Measurements from ENCODE around the gene ATP8A1. TPM values are rescaled to one million over a fixed set of nuclear protein-coding genes. Genes with fewer than 3 reads are reported as not detected.

The ATP8A1 gene
- total and polyA plus RNA-seq, 12 donors, result 14.4 to 58.3 (median 27.7) TPM

DNA sequence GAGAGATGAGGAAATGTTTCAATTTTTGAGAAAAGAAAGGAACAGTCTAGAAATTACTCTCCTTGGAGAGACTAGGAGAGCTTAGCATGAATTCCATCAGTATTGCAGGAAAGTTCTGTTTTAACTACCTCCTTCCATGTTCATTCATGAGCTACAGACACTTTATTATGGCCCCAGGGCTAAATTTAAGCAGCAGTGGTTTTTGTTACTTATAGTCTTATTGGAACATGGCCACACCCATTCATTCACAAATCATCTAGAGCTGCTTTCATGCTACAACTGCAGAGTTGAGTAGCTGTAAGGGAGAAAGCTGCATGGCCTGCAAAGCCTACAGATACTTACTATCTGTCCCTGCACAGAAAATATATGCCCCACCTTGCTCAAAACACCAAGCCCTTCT is 178.0 kb downstream of the ATP8A1 start:
- intact Hi-C loops (cut with DNase I), result no loop called here
- no peak for DNase-seq

DNA sequence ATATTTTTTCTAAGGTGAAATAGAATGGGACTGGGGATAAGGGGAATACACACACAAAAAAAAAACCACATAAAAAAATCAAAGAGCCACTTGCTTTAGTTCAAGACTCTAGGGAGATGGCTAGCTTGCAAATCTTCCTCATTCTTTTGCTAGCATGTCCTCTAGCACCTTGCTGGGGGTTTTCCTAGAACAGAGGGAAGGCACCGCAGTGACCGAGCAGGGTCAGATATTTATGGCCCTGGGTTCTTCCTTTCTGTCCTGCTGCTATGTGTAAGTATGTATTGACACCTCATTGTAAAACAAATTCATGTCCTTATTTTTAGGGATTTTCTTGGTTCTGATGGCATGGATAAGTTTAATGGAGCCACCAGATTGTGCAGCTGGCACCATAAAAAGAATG is 178.4 kb downstream of the ATP8A1 start:
- Histone ChIP-seq H3K9me3 (replicated peaks in 1 of 3) (no peaks in the 10 kb centered on the region), H3K27me3 (no peaks in the 10 kb centered on the region), H3K4me1 (replicated peaks in 1 of 2) (no peaks in the 10 kb centered on the region), H3K27ac (no peak overlapping the region), H3K36me3 (replicated peaks in 1 of 2) (no peaks in the 10 kb centered on the region), H3K4me3 (no peak overlapping the region)
- intact Hi-C loops (cut with DNase I), result no loop called here
- 92 to 98% (median 96%) methylated on average over 2 of the region's 2 CpGs for WGBS, 4 donors
- DNase-seq, result no peak
- no peak for TF ChIP-seq POLR2A (IDR thresholded peaks at IDR 0.05)
- TF ChIP-seq, protein P1, sequence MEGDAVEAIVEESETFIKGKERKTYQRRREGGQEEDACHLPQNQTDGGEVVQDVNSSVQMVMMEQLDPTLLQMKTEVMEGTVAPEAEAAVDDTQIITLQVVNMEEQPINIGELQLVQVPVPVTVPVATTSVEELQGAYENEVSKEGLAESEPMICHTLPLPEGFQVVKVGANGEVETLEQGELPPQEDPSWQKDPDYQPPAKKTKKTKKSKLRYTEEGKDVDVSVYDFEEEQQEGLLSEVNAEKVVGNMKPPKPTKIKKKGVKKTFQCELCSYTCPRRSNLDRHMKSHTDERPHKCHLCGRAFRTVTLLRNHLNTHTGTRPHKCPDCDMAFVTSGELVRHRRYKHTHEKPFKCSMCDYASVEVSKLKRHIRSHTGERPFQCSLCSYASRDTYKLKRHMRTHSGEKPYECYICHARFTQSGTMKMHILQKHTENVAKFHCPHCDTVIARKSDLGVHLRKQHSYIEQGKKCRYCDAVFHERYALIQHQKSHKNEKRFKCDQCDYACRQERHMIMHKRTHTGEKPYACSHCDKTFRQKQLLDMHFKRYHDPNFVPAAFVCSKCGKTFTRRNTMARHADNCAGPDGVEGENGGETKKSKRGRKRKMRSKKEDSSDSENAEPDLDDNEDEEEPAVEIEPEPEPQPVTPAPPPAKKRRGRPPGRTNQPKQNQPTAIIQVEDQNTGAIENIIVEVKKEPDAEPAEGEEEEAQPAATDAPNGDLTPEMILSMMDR (IDR thresholded peaks at IDR 0.05), result no peak

More for the DNA sequence above, 178.0 kb downstream of the ATP8A1 start:
- no peaks in the 10 kb centered on the region for H3K36me3 ChIP-seq (replicated peaks in 1 of 2)
- no peaks in the 10 kb centered on the region for H3K4me1 ChIP-seq (replicated peaks in 1 of 2)
- no peaks in the 10 kb centered on the region for H3K27me3 ChIP-seq
- TF ChIP-seq POLR2A (IDR thresholded peaks at IDR 0.05), result no peak
- TF ChIP-seq, protein P1 (IDR thresholded peaks at IDR 0.05), result no peak
- no peak overlapping the region for H3K4me3 ChIP-seq
- H3K27ac ChIP-seq, result no peak overlapping the region
- H3K9me3 ChIP-seq (replicated peaks in 1 of 3), result no peaks in the 10 kb centered on the region

DNA sequence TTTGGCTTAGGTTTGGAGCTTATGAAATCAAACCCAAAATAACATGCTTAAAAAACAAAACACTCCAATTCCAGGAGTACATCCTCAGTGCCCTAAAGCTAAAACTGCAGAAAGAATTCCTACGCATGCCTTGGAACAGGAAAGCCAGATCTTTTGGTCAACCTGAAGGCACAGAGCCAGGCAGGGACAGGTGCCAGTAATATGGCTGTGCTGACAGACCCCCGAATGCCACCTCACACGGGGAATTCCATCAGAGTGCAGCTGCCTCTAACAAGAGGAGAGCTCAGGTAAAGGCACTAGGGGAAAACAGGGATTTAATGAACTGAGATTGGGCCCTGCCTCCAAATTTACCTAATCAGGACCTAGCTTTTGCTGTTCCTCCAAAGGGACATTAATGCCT is 182.5 kb downstream of the ATP8A1 start:
- H3K27me3 ChIP-seq, result no peaks in the 10 kb centered on the region
- H3K4me3 ChIP-seq, result no peak overlapping the region
- no peaks in the 10 kb centered on the region for H3K36me3 ChIP-seq (replicated peaks in 1 of 2)
- DNase-seq, result no peak
- H3K27ac ChIP-seq, result no peak overlapping the region
- H3K4me1 ChIP-seq (replicated peaks in 1 of 2), result no peaks in the 10 kb centered on the region
- intact Hi-C loops (cut with DNase I), result no loop called here
- TF ChIP-seq, protein P1 (IDR thresholded peaks at IDR 0.05), result no peak
- TF ChIP-seq POLR2A (IDR thresholded peaks at IDR 0.05), result no peak
- no peaks in the 10 kb centered on the region for H3K9me3 ChIP-seq (replicated peaks in 1 of 3)
- 60 to 77% (median 61%) methylated on average over 3 of the region's 3 CpGs; no CpG with 5 or more reads in 1 of the 4 donors for WGBS, 4 donors

DNA sequence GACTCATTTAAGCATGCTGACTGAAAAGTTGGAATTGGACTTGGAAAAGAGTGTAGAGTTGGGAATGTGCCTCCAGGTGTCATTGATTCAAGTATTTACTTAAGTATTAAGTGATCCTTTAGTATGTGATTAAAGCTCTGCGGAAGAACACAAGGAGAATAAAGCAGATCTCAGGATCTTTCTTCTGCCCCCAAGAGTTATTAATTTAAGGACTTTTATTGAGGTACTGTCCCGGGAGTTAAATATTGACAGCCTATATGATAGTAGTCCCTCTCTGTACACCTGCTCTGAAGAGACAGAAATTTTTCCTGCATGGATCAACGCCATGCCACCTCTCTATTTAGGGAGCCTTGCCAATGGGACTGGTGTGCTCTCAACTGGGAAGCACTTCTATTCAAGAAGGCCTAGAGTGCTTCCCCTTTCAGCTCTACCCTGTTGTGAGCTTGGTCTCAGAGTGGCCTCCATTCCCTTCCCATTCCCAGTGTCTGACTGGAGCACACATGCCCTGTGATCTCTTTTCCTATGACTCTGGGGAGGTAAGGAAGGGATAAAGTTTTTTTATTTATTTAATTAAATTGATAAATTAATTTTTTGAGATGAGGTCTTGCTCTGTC is 183.7 kb downstream of the ATP8A1 start:
- Histone ChIP-seq H3K9me3 (replicated peaks in 1 of 3) (no peaks in the 10 kb centered on the region), H3K27ac (no peak overlapping the region), H3K27me3 (no peaks in the 10 kb centered on the region), H3K36me3 (replicated peaks in 1 of 2) (no peaks in the 10 kb centered on the region), H3K4me3 (no peak overlapping the region), H3K4me1 (replicated peaks in 1 of 2) (no peaks in the 10 kb centered on the region)
- WGBS, 4 donors, result 99 to 100% (median 100%) methylated on average over 3 of the region's 3 CpGs
- TF ChIP-seq POLR2A (IDR thresholded peaks at IDR 0.05), result no peak
- TF ChIP-seq, protein P1 (IDR thresholded peaks at IDR 0.05), result no peak
- no peak for DNase-seq
- intact Hi-C loops (cut with DNase I), result no loop called here

All from adrenal gland (tissue), 12 donors.